Lower leg skin (tissue), 3 donors: Measurements from ENCODE around the gene RBM41.
"Not testable (repeated sequence)": the region's sequence is repeated elsewhere in the genome, so short reads cannot be mapped to it uniquely, and the experiment has no call there.

ENCODE experiments used
- CTCF ChIP-seq, 3 donors: fragments of 450-650 bp; IDR thresholded peaks; one replicate each; pipeline ENCODE4 v1.5.1; 2016; ENCODE audit warnings: antibody characterized with exemption in 3 of 3, mild to moderate bottlenecking in 3 of 3, moderate library complexity in 2 of 3
- POLR2A ChIP-seq, 2 donors: fragments of 450-650 bp; IDR thresholded peaks; one replicate each; pipeline ENCODE4 v1.6.1; 2016 to 2017; ENCODE audit warnings: antibody characterized with exemption in 2 of 2, mild to moderate bottlenecking in 1 of 2, moderate library complexity in 1 of 2

- not testable (repeated sequence) for TF ChIP-seq CTCF, POLR2A (IDR thresholded peaks at IDR 0.05)
Measured at GRCh38 chrX:107057731-107058130, 60.9 kb downstream of the RBM41 start.
